ENCODE results near the gene PTGFR.

The PTGFR gene

GRCh38 chr1:78492386-78492950 is 1.7 kb downstream of the PTGFR start:
- DNase-seq (ENCODE audit: low spot score in 2 of 2): no peak
- H3K36me3 ChIP-seq (replicated peaks): no peaks in the 10 kb centered on the region
- no peak overlapping the region for H3K4me3 ChIP-seq
- H3K4me1 ChIP-seq: no peaks in the 10 kb centered on the region
- in situ Hi-C loops (cut with MboI; ENCODE audit: low sequenced_read_pairs): no loop called here
- peaks cover 8% of the 10 kb centered on the region for H3K27me3 ChIP-seq (ENCODE audit: low read depth)
- no peaks in the 10 kb centered on the region for H3K9me3 ChIP-seq

- in situ Hi-C loops (cut with MboI; ENCODE audit: low sequenced_read_pairs): no loop called here
These were observed 2.7 kb downstream of the PTGFR start for GRCh38 chr1:78493451-78493850.

GRCh38 chr1:78497201-78497600 is 6.4 kb downstream of the PTGFR start:
- in situ Hi-C loops (cut with MboI; ENCODE audit: low sequenced_read_pairs): no loop called here
- Histone ChIP-seq H3K9me3 (no peaks in the 10 kb centered on the region), H3K36me3 (replicated peaks) (no peaks in the 10 kb centered on the region), H3K27me3 (ENCODE audit: low read depth) (no peaks in the 10 kb centered on the region), H3K4me3 (no peak overlapping the region), H3K4me1 (no peaks in the 10 kb centered on the region)
- no peak for DNase-seq (ENCODE audit: low spot score in 2 of 2)

More at GRCh38 chr1:78493451-78493850, 2.7 kb downstream of the PTGFR start:
- H3K9me3 ChIP-seq: no peaks in the 10 kb centered on the region
- no peaks in the 10 kb centered on the region for H3K4me1 ChIP-seq
- H3K27me3 ChIP-seq (ENCODE audit: low read depth): peaks cover 8% of the 10 kb centered on the region
- no peaks in the 10 kb centered on the region for H3K36me3 ChIP-seq (replicated peaks)
- no peak overlapping the region for H3K4me3 ChIP-seq
- no peak for DNase-seq (ENCODE audit: low spot score in 2 of 2)

- no peaks in the 10 kb centered on the region for H3K27me3 ChIP-seq (ENCODE audit: low read depth)
These were observed 9.8 kb downstream of the PTGFR start for GRCh38 chr1:78500529-78500928.

GRCh38 chr1:78501203-78501602 is 10.4 kb downstream of the PTGFR start:
- Histone ChIP-seq H3K4me3 (no peak overlapping the region), H3K4me1 (no peaks in the 10 kb centered on the region), H3K9me3 (no peaks in the 10 kb centered on the region), H3K27me3 (ENCODE audit: low read depth) (no peaks in the 10 kb centered on the region), H3K36me3 (replicated peaks) (no peaks in the 10 kb centered on the region)
- no peak for DNase-seq (ENCODE audit: low spot score in 2 of 2)
- in situ Hi-C loops (cut with MboI; ENCODE audit: low sequenced_read_pairs): no loop called here

More at GRCh38 chr1:78500529-78500928, 9.8 kb downstream of the PTGFR start:
- no peaks in the 10 kb centered on the region for H3K9me3 ChIP-seq
- in situ Hi-C loops (cut with MboI; ENCODE audit: low sequenced_read_pairs): no loop called here
- no peaks in the 10 kb centered on the region for H3K36me3 ChIP-seq (replicated peaks)
- DNase-seq (ENCODE audit: low spot score in 2 of 2): no peak
- H3K4me3 ChIP-seq: no peak overlapping the region
- H3K4me1 ChIP-seq: no peaks in the 10 kb centered on the region

- H3K4me1 ChIP-seq: no peaks in the 10 kb centered on the region
- H3K4me3 ChIP-seq: no peak overlapping the region
- H3K36me3 ChIP-seq (replicated peaks): no peaks in the 10 kb centered on the region
- in situ Hi-C loops (cut with MboI; ENCODE audit: low sequenced_read_pairs): no loop called here
- H3K9me3 ChIP-seq: 0 out of 2 replicates have a peak, but pooled peaks cover 2% of the 10 kb centered on the region
- DNase-seq (ENCODE audit: low spot score in 2 of 2): no peak
- H3K27me3 ChIP-seq (ENCODE audit: low read depth): no peaks in the 10 kb centered on the region
These were observed 20.6 kb downstream of the PTGFR start for GRCh38 chr1:78511334-78511733.

- no peak for DNase-seq (ENCODE audit: low spot score in 2 of 2)
- H3K36me3 ChIP-seq (replicated peaks): no peaks in the 10 kb centered on the region
- H3K27me3 ChIP-seq (ENCODE audit: low read depth): no peaks in the 10 kb centered on the region
- no peak overlapping the region for H3K4me3 ChIP-seq
- in situ Hi-C loops (cut with MboI; ENCODE audit: low sequenced_read_pairs): no loop called here
- H3K9me3 ChIP-seq: 0 out of 2 replicates have a peak, but pooled peaks cover 2% of the 10 kb centered on the region
- no peaks in the 10 kb centered on the region for H3K4me1 ChIP-seq
These were observed 25.9 kb downstream of the PTGFR start for GRCh38 chr1:78516716-78517115.

GRCh38 chr1:78519446-78519845 is 28.7 kb downstream of the PTGFR start:
- H3K4me1 ChIP-seq: no peaks in the 10 kb centered on the region
- no peak for DNase-seq (ENCODE audit: low spot score in 2 of 2)
- H3K9me3 ChIP-seq: no peaks in the 10 kb centered on the region
- in situ Hi-C loops (cut with MboI; ENCODE audit: low sequenced_read_pairs): no loop called here
- H3K36me3 ChIP-seq (replicated peaks): no peaks in the 10 kb centered on the region
- no peaks in the 10 kb centered on the region for H3K27me3 ChIP-seq (ENCODE audit: low read depth)
- no peak overlapping the region for H3K4me3 ChIP-seq

- no peaks in the 10 kb centered on the region for H3K4me1 ChIP-seq
- H3K36me3 ChIP-seq (replicated peaks): no peaks in the 10 kb centered on the region
- in situ Hi-C loops (cut with MboI; ENCODE audit: low sequenced_read_pairs): no loop called here
- H3K9me3 ChIP-seq: no peaks in the 10 kb centered on the region
- no peak for DNase-seq (ENCODE audit: low spot score in 2 of 2)
- no peaks in the 10 kb centered on the region for H3K27me3 ChIP-seq (ENCODE audit: low read depth)
- H3K4me3 ChIP-seq: no peak overlapping the region
These were observed 29.4 kb downstream of the PTGFR start for GRCh38 chr1:78520216-78520615.

- no peaks in the 10 kb centered on the region for H3K9me3 ChIP-seq
These were observed 30.1 kb downstream of the PTGFR start for GRCh38 chr1:78520843-78521242.

GRCh38 chr1:78522136-78522535 is 31.4 kb downstream of the PTGFR start:
- H3K9me3 ChIP-seq: no peaks in the 10 kb centered on the region
- no peak overlapping the region for H3K4me3 ChIP-seq
- H3K27me3 ChIP-seq (ENCODE audit: low read depth): no peaks in the 10 kb centered on the region
- in situ Hi-C loops (cut with MboI; ENCODE audit: low sequenced_read_pairs): no loop called here
- no peaks in the 10 kb centered on the region for H3K36me3 ChIP-seq (replicated peaks)
- H3K4me1 ChIP-seq: no peaks in the 10 kb centered on the region
- DNase-seq (ENCODE audit: low spot score in 2 of 2): no peak

More at GRCh38 chr1:78520843-78521242, 30.1 kb downstream of the PTGFR start:
- Histone ChIP-seq H3K4me3 (no peak overlapping the region), H3K4me1 (no peaks in the 10 kb centered on the region), H3K36me3 (replicated peaks) (no peaks in the 10 kb centered on the region), H3K27me3 (ENCODE audit: low read depth) (no peaks in the 10 kb centered on the region)
- in situ Hi-C loops (cut with MboI; ENCODE audit: low sequenced_read_pairs): no loop called here
- no peak for DNase-seq (ENCODE audit: low spot score in 2 of 2)

- in situ Hi-C loops (cut with MboI; ENCODE audit: low sequenced_read_pairs): no loop called here
- Histone ChIP-seq H3K27me3 (ENCODE audit: low read depth) (no peaks in the 10 kb centered on the region), H3K4me3 (no peak overlapping the region), H3K4me1 (no peaks in the 10 kb centered on the region), H3K9me3 (no peaks in the 10 kb centered on the region), H3K36me3 (replicated peaks) (no peaks in the 10 kb centered on the region)
- DNase-seq (ENCODE audit: low spot score in 2 of 2): no peak
These were observed 35.7 kb downstream of the PTGFR start for GRCh38 chr1:78526496-78526895.

GRCh38 chr1:78527706-78528105 is 36.9 kb downstream of the PTGFR start:
- Histone ChIP-seq H3K9me3 (no peaks in the 10 kb centered on the region), H3K36me3 (replicated peaks) (no peaks in the 10 kb centered on the region), H3K4me3 (no peak overlapping the region), H3K27me3 (ENCODE audit: low read depth) (no peaks in the 10 kb centered on the region), H3K4me1 (no peaks in the 10 kb centered on the region)
- no peak for DNase-seq (ENCODE audit: low spot score in 2 of 2)
- in situ Hi-C loops (cut with MboI; ENCODE audit: low sequenced_read_pairs): no loop called here

GRCh38 chr1:78533527-78533926 is 42.8 kb downstream of the PTGFR start:
- in situ Hi-C loops (cut with MboI; ENCODE audit: low sequenced_read_pairs): no loop called here
- no peaks in the 10 kb centered on the region for H3K36me3 ChIP-seq (replicated peaks)
- H3K4me1 ChIP-seq: no peaks in the 10 kb centered on the region
- H3K4me3 ChIP-seq: no peak overlapping the region
- H3K9me3 ChIP-seq: no peaks in the 10 kb centered on the region
- DNase-seq (ENCODE audit: low spot score in 2 of 2): no peak
- H3K27me3 ChIP-seq (ENCODE audit: low read depth): no peaks in the 10 kb centered on the region

- Histone ChIP-seq H3K4me1 (no peaks in the 10 kb centered on the region), H3K36me3 (replicated peaks) (no peaks in the 10 kb centered on the region), H3K9me3 (no peaks in the 10 kb centered on the region), H3K4me3 (no peak overlapping the region), H3K27me3 (ENCODE audit: low read depth) (no peaks in the 10 kb centered on the region)
- in situ Hi-C loops (cut with MboI; ENCODE audit: low sequenced_read_pairs): no loop called here
- DNase-seq (ENCODE audit: low spot score in 2 of 2): no peak
These were observed 44.5 kb downstream of the PTGFR start for GRCh38 chr1:78535286-78535685.

Data from HAP-1 (cell line).